IMR-90 (cell line): Measurements from ENCODE around the gene CPOX. TPM values are rescaled to one million over a fixed set of nuclear protein-coding genes. Genes with fewer than 3 reads are reported as not detected.

Experiments used
- ATAC-seq: fragments of 200-7000 bp; cut with Tn5 transposase; 2 replicates; pipeline ENCODE4 v1.9.1; 2020; ENCODE audit warnings: low read depth, mild to moderate bottlenecking, moderate library complexity
- BruUV-seq: library from RNA; stranded (reverse); fragments of 400-500 nt; replicated peaks from 2 replicates; lab custom pipeline; 2021; lab: Mats Ljungman, UMichigan
- CTCF ChIA-PET: fragments of 300-600 bp; formaldehyde crosslinking; extraction: SDS; loops from one replicate; lab custom pipeline; 2021; ENCODE audit warnings: antibody characterized with exemption; lab: Yijun Ruan, JAX
- POLR2A ChIA-PET: fragments of 300-600 bp; sonication (Branson Sonifier 250); formaldehyde crosslinking; loops from one replicate; lab custom pipeline; 2022; ENCODE audit warnings: antibody characterized with exemption; ENCODE audit not compliant: unreplicated experiment; lab: Charles Lee
- DNase-seq: peaks from one replicate; pipeline ENCODE4 v3.0.0; 2013
- H2AFZ ChIP-seq: replicated peaks from 2 replicates; pipeline ENCODE3; 2013; ENCODE audit warnings: low read length, mild to moderate bottlenecking; ENCODE audit not compliant: poor library complexity
- H2AK5ac ChIP-seq: 2 replicates; pipeline ENCODE4 v1.6.1; 2013; ENCODE audit warnings: low read depth, low read length, inconsistent platforms
- H2AK9ac ChIP-seq: replicated peaks from 2 replicates; pipeline ENCODE3; 2013; ENCODE audit warnings: mild to moderate bottlenecking, low read depth, low read length, moderate library complexity; ENCODE audit not compliant: poor library complexity
- H2BK120ac ChIP-seq: 2 replicates; pipeline ENCODE4 v1.6.1; 2013; ENCODE audit warnings: low read depth, low read length, inconsistent platforms
- H2BK15ac ChIP-seq: 3 replicates; pipeline ENCODE4 v1.6.1; 2013; ENCODE audit warnings: low read depth, low read length, inconsistent platforms
- H2BK20ac ChIP-seq: 2 replicates; pipeline ENCODE4 v1.6.1; 2013; ENCODE audit warnings: low read depth, mild to moderate bottlenecking, inconsistent platforms, low read length, moderate library complexity
- H2BK5ac ChIP-seq: 2 replicates; pipeline ENCODE4 v1.6.1; 2013; ENCODE audit warnings: mild to moderate bottlenecking, low read depth, low read length, inconsistent platforms; ENCODE audit not compliant: poor library complexity, severe bottlenecking
- H3K14ac ChIP-seq: replicated peaks from 2 replicates; pipeline ENCODE4 v1.6.1; 2013; ENCODE audit warnings: low read depth, low read length, inconsistent platforms
- H3K18ac ChIP-seq: 2 replicates; pipeline ENCODE4 v1.6.1; 2013; ENCODE audit warnings: low read depth, low read length, control low read depth
- H3K23ac ChIP-seq: 2 replicates; pipeline ENCODE4 v1.6.1; 2013; ENCODE audit warnings: low read depth, low read length, inconsistent platforms
- H3K27ac ChIP-seq: 2 replicates; pipeline ENCODE4 v1.5.1; 2013; ENCODE audit warnings: mild to moderate bottlenecking, control low read depth, low read length; ENCODE audit not compliant: insufficient read depth
- H3K27me3 ChIP-seq: 2 replicates; pipeline ENCODE4 v1.6.1; 2013; ENCODE audit warnings: low read length; ENCODE audit not compliant: control insufficient read depth, insufficient read depth
- H3K36me3 ChIP-seq: 2 replicates; pipeline ENCODE4 v1.6.1; 2013; ENCODE audit warnings: low read length, mixed read lengths; ENCODE audit not compliant: control insufficient read depth, insufficient read depth
- H3K4ac ChIP-seq: 2 replicates; pipeline ENCODE4 v1.6.1; 2013; ENCODE audit warnings: low read depth, low read length, inconsistent platforms
- H3K4me1 ChIP-seq: 2 replicates; pipeline ENCODE4 v1.6.1; 2013; ENCODE audit warnings: low read length, mixed read lengths; ENCODE audit not compliant: control insufficient read depth, insufficient read depth
- H3K4me2 ChIP-seq: 2 replicates; pipeline ENCODE4 v1.6.1; 2013; ENCODE audit warnings: low read depth, mild to moderate bottlenecking, control low read depth, low read length, moderate library complexity
- H3K4me3 ChIP-seq: 2 replicates; pipeline ENCODE4 v1.5.1; 2013; ENCODE audit warnings: low read depth, mild to moderate bottlenecking, control low read depth, low read length, moderate library complexity; ENCODE audit not compliant: insufficient read depth
- H3K56ac ChIP-seq: 2 replicates; pipeline ENCODE4 v1.6.1; 2013; ENCODE audit warnings: low read length, inconsistent platforms; ENCODE audit not compliant: insufficient read depth; ENCODE audit errors: extremely low read depth
- H3K79me1 ChIP-seq, 2 experiments: 2 replicates each; pipeline ENCODE4 v1.6.1; 2013; ENCODE audit warnings: low read length in 2 of 2, inconsistent platforms in 1 of 2, low read depth in 1 of 2
- H3K9ac ChIP-seq: 2 replicates; pipeline ENCODE4 v1.6.1; 2013; ENCODE audit warnings: low read depth, low read length, control low read depth
- H3K9me1 ChIP-seq: 2 replicates; pipeline ENCODE4 v1.6.1; 2013; ENCODE audit warnings: low read length, inconsistent platforms; ENCODE audit not compliant: insufficient read depth
- H3K9me3 ChIP-seq: 2 replicates; pipeline ENCODE4 v1.6.1; 2013; ENCODE audit warnings: low read length; ENCODE audit not compliant: control insufficient read depth, insufficient read depth
- H4K20me1 ChIP-seq: 2 replicates; pipeline ENCODE4 v1.6.1; 2013; ENCODE audit warnings: low read length, inconsistent platforms; ENCODE audit not compliant: insufficient read depth
- H4K5ac ChIP-seq: 2 replicates; pipeline ENCODE4 v1.6.1; 2013; ENCODE audit warnings: mild to moderate bottlenecking, low read depth, low read length, control low read depth
- H4K8ac ChIP-seq, 2 experiments: 2 replicates each; pipeline ENCODE4 v1.6.1; 2013; ENCODE audit warnings: low read depth in 2 of 2, low read length in 2 of 2, control low read depth in 1 of 2, inconsistent platforms in 1 of 2
- H4K91ac ChIP-seq: 2 replicates; pipeline ENCODE4 v1.6.1; 2013; ENCODE audit warnings: low read depth, low read length, inconsistent platforms; ENCODE audit not compliant: insufficient read depth
- BHLHE40 ChIP-seq: fragments of 150-350 bp; IDR thresholded peaks from 2 replicates; pipeline ENCODE4 v1.6.1; 2016; ENCODE audit warnings: mild to moderate bottlenecking, low read depth, low read length
- CEBPB ChIP-seq: IDR thresholded peaks from 2 replicates; pipeline ENCODE4 v1.6.1; 2012; ENCODE audit warnings: low read depth, low read length, improper control_type of control experiment
- CTCF ChIP-seq: conservative IDR thresholded peaks from 2 replicates; pipeline ENCODE4 v1.5.1; 2012; ENCODE audit warnings: mild to moderate bottlenecking, low read depth, low read length, improper control_type of control experiment
- MAFK ChIP-seq: IDR thresholded peaks from 2 replicates; pipeline ENCODE4 v1.6.1; 2012; ENCODE audit warnings: low read depth, low read length, improper control_type of control experiment
- MAZ ChIP-seq: IDR thresholded peaks from 2 replicates; pipeline ENCODE4 v1.6.1; 2012; ENCODE audit warnings: low read depth, mild to moderate bottlenecking, low read length, improper control_type of control experiment, moderate library complexity, borderline replicate concordance
- RFX5 ChIP-seq: IDR thresholded peaks from 2 replicates; pipeline ENCODE4 v1.8.0; 2012; ENCODE audit warnings: low read depth, mild to moderate bottlenecking, low read length, moderate library complexity
- WGBS, 2 experiments: methylation state at CpG; one replicate each; pipeline versions ENCODE4 v1.1.5 to v1.1.7; 2013; ENCODE audit warnings: missing lambda C conversion rate in 2 of 2; ENCODE audit not compliant: insufficient read length in 1 of 2; ENCODE audit errors: extremely low coverage in 2 of 2; 5-methylcytosine and 5-hydroxymethylcytosine counted together
- dilution Hi-C: fragments of 300-500 bp; cut with HindIII; formaldehyde crosslinking; loops from one replicate; pipeline ENCODE4 v1.14.3; 2018; ENCODE audit warnings: low sequenced_read_pairs; ENCODE audit not compliant: unreplicated experiment
- in situ Hi-C: fragments of 300-500 bp; cut with MboI; formaldehyde crosslinking; loops from 3 replicates; pipeline ENCODE4 v1.14.3; 2019; ENCODE audit warnings: low sequenced_read_pairs, inconsistent platforms, mixed read lengths
- intact Hi-C: fragments of 100-400 bp; cut with micrococcal nuclease; formaldehyde crosslinking; loops from 2 replicates; pipeline ENCODE4 v1.10.0; 2022
- polyA plus RNA-seq, 3 experiments: library from polyadenylated mRNA; depleted of rRNA; stranded (reverse); fragments of >200 nt; gene quantifications; 2 replicates each; pipeline ENCODE4 v1.2.3, GENCODE V29; 2012; ENCODE audit warnings: low replicate concordance in 1 of 3
- total RNA-seq: library from RNA; depleted of rRNA; stranded (reverse); fragments of >200 nt; gene quantifications from 2 replicates; pipeline ENCODE4 v1.2.3, GENCODE V29; 2012

CPOX gene
- total and polyA plus RNA-seq, 2 of the 4 experiments (the other 2 are of a cell fraction): 14.5 to 19.4 TPM

- H2AK9ac ChIP-seq: no peak overlapping the region
- in situ Hi-C loops: no loop called here
- H2AK5ac ChIP-seq: no peak overlapping the region
- H4K8ac ChIP-seq: no peak overlapping the region
- H3K4ac ChIP-seq: no peak overlapping the region
- H3K14ac ChIP-seq: no peak overlapping the region
- no peak for TF ChIP-seq BHLHE40
- no peak for TF ChIP-seq CEBPB
- no peak for TF ChIP-seq MAFK
- no peak for TF ChIP-seq MAZ
- TF ChIP-seq CTCF: no peak
- no peak for TF ChIP-seq RFX5
- H2BK20ac ChIP-seq: no peak overlapping the region
- no peak overlapping the region for H2BK5ac ChIP-seq
- WGBS, 2 experiments: 53% methylated on average over 3 of the region's 3 CpGs; no CpG with 5 or more reads in 1 of the 2 experiments
- no peak overlapping the region for H3K4me3 ChIP-seq
- no peak overlapping the region for H3K23ac ChIP-seq
- H2BK15ac ChIP-seq: no peak overlapping the region
- H3K18ac ChIP-seq: no peak overlapping the region
- no peaks in the 10 kb centered on the region for H4K20me1 ChIP-seq
- H3K27me3 ChIP-seq: peaks cover 12% of the 10 kb centered on the region
- no peak overlapping the region for H2AFZ ChIP-seq
- no peak overlapping the region for H3K4me2 ChIP-seq
- H3K56ac ChIP-seq: no peak overlapping the region
- no peak overlapping the region for H3K9ac ChIP-seq
- dilution Hi-C loops: no loop called here
- H3K36me3 ChIP-seq: no peaks in the 10 kb centered on the region
- DNase-seq (no peak), ATAC-seq (no peak)
- ChIA-PET POLR2A (no interaction called here), CTCF (no interaction called here)
- H3K27ac ChIP-seq: no peak overlapping the region
- no TSS peak for BruUV-seq
- H4K5ac ChIP-seq: no peak overlapping the region
- H3K9me3 ChIP-seq: no peaks in the 10 kb centered on the region
- H4K91ac ChIP-seq: no peak overlapping the region
- no peak overlapping the region for H2BK120ac ChIP-seq
- no peaks in the 10 kb centered on the region for H3K79me1 ChIP-seq
- H3K4me1 ChIP-seq: no peaks in the 10 kb centered on the region
- H3K9me1 ChIP-seq: no peaks in the 10 kb centered on the region
- intact Hi-C loops: no loop called here
Observed at GRCh38 chr3:98630416-98630815, 37.0 kb upstream of the CPOX start.
